Smooth muscle cell (in vitro differentiated cells): ENCODE results near the gene IRF6. TPM values are rescaled to one million over a fixed set of nuclear protein-coding genes. Genes with fewer than 3 reads are reported as not detected.
A peak's percentile ranks its signal among the peaks of the same experiment; 100 is the strongest.

Experiments
- DNase-seq: peaks from one replicate; lab custom pipeline; 2025; ENCODE audit not compliant: unreplicated experiment; lab: John Stamatoyannopoulos, UW
- H2AFZ ChIP-seq: fragments of 200-600 bp; sonication (generic); 2 replicates; pipeline ENCODE4 v1.6.0; 2016; ENCODE audit warnings: antibody characterized with exemption, low read depth, mild to moderate bottlenecking
- H3F3A ChIP-seq: fragments of 200-600 bp; sonication (generic); 2 replicates; pipeline ENCODE4 v1.6.0; 2017; ENCODE audit warnings: antibody characterized with exemption, low read depth
- H3K27ac ChIP-seq: fragments of 200-600 bp; sonication (generic); 2 replicates; pipeline ENCODE4 v1.5.1; 2016; ENCODE audit warnings: low read depth, mild to moderate bottlenecking
- H3K27me3 ChIP-seq: fragments of 200-600 bp; sonication (generic); 2 replicates; pipeline ENCODE4 v1.6.1; 2016; ENCODE audit warnings: low read depth, mild to moderate bottlenecking
- H3K36me3 ChIP-seq: fragments of 200-600 bp; sonication (generic); 2 replicates; pipeline ENCODE4 v1.5.1; 2016; ENCODE audit warnings: low read depth
- H3K4me1 ChIP-seq: fragments of 200-600 bp; sonication (generic); 2 replicates; pipeline ENCODE4 v1.5.1; 2016; ENCODE audit warnings: low read depth
- H3K4me2 ChIP-seq: fragments of 200-600 bp; sonication (generic); 2 replicates; pipeline ENCODE4 v1.6.0; 2016; ENCODE audit warnings: mild to moderate bottlenecking
- H3K4me3 ChIP-seq: fragments of 200-600 bp; sonication (generic); 2 replicates; pipeline ENCODE4 v1.5.1; 2016; ENCODE audit warnings: mild to moderate bottlenecking
- H3K79me2 ChIP-seq: fragments of 200-600 bp; sonication (generic); 2 replicates; pipeline ENCODE4 v1.6.0; 2016; ENCODE audit warnings: low read depth, mild to moderate bottlenecking
- H3K9ac ChIP-seq: fragments of 200-600 bp; sonication (generic); 2 replicates; pipeline ENCODE4 v1.6.0; 2016; ENCODE audit warnings: low read depth
- H3K9me3 ChIP-seq: fragments of 200-600 bp; sonication (generic); replicated peaks from 2 replicates; pipeline ENCODE4 v1.5.1; 2016; ENCODE audit warnings: low read depth
- H4K20me1 ChIP-seq: fragments of 200-600 bp; sonication (generic); 2 replicates; pipeline ENCODE4 v1.6.0; 2016; ENCODE audit warnings: low read depth
- CTCF ChIP-seq: fragments of 200-600 bp; sonication (generic); IDR thresholded peaks from 2 replicates; pipeline ENCODE4 v1.5.1; 2017; ENCODE audit warnings: borderline replicate concordance, mild to moderate bottlenecking, antibody characterized with exemption; ENCODE audit not compliant: insufficient read depth, poor library complexity, severe bottlenecking
- WGBS: methylation state at CpG from one replicate; pipeline ENCODE4 v1.1.7; 2016; ENCODE audit warnings: low lambda C conversion rate; 5-methylcytosine and 5-hydroxymethylcytosine counted together
- polyA plus RNA-seq: library from polyadenylated mRNA; unstranded; fragments of >200 nt; fragmentation: Nextera tagmentation; extraction: Ambion mirVana; gene quantifications from 2 replicates; pipeline ENCODE4 v1.2.1, GENCODE V29; 2016
- total RNA-seq: library from RNA; depleted of rRNA; stranded (reverse); fragments of >200 nt; gene quantifications from 2 replicates; pipeline ENCODE4 v1.2.3, GENCODE V29; 2014

Gene IRF6
- total and polyA plus RNA-seq, 2 experiments from 2014 or later: 18.1 to 59.6 TPM

- Histone ChIP-seq H4K20me1 (no peaks in the 10 kb centered on the region), H3K4me3 (no peak overlapping the region), H2AFZ (no peak overlapping the region), H3K9ac (no peak overlapping the region), H3K4me1 (peaks cover 6% of the 10 kb centered on the region), H3K36me3 (no peaks in the 10 kb centered on the region), H3K79me2 (no peaks in the 10 kb centered on the region), H3K27ac (no peak overlapping the region), H3K27me3 (no peaks in the 10 kb centered on the region), H3F3A (peaks cover 6% of the 10 kb centered on the region), H3K9me3 (no peaks in the 10 kb centered on the region), H3K4me2 (no peak overlapping the region)
- DNase-seq: no peak
- WGBS: 66% methylated on average over 4 of the region's 4 CpGs
- TF ChIP-seq CTCF: no peak
Observed at GRCh38 chr1:209786146-209786545, 19.8 kb downstream of the IRF6 start.

GRCh38 chr1:209785592-209785991, 20.4 kb downstream of the IRF6 start:
- H3K36me3 ChIP-seq: no peaks in the 10 kb centered on the region
- no peaks in the 10 kb centered on the region for H3K27me3 ChIP-seq
- no peak overlapping the region for H3K27ac ChIP-seq
- 98% methylated on average over 4 of the region's 4 CpGs for WGBS
- H3K9ac ChIP-seq: no peak overlapping the region
- peaks cover 6% of the 10 kb centered on the region for H3K4me1 ChIP-seq
- H3K9me3 ChIP-seq: no peaks in the 10 kb centered on the region
- no peak for TF ChIP-seq CTCF
- DNase-seq: no peak
- no peaks in the 10 kb centered on the region for H3K79me2 ChIP-seq
- H3K4me2 ChIP-seq: no peak overlapping the region
- H3K4me3 ChIP-seq: no peak overlapping the region
- H3F3A ChIP-seq: peaks cover 6% of the 10 kb centered on the region
- no peak overlapping the region for H2AFZ ChIP-seq
- no peaks in the 10 kb centered on the region for H4K20me1 ChIP-seq

- Histone ChIP-seq H3K4me3 (peak within 1 kb of the TSS; percentile 87), H3K9me3 (no peaks in the 10 kb centered on the region), H2AFZ (peak within 1 kb of the TSS; percentile 97), H3K79me2 (no peaks in the 10 kb centered on the region), H3F3A (peaks cover 6% of the 10 kb centered on the region), H3K9ac (peak within 1 kb of the TSS; percentile 86), H4K20me1 (no peaks in the 10 kb centered on the region), H3K4me1 (peaks cover 6% of the 10 kb centered on the region), H3K4me2 (peak within 1 kb of the TSS; percentile 93), H3K27me3 (no peaks in the 10 kb centered on the region), H3K27ac (peak within 1 kb of the TSS; percentile 84), H3K36me3 (no peaks in the 10 kb centered on the region)
- DNase-seq: peak; percentile 95
- WGBS: 5% methylated on average over 48 of the region's 48 CpGs
- no peak for TF ChIP-seq CTCF
Observed at GRCh38 chr1:209784265-209785169, 21.4 kb downstream of the IRF6 start, which contains the start of gene C1orf74. Gene C1orf74, minus strand, starts transcription at chr1:209784559. Its CDS starts 925 bp downstream, at chr1:209783634.

GRCh38 chr1:209783386-209783785, 22.6 kb downstream of the IRF6 start:
- H3K27me3 ChIP-seq: no peaks in the 10 kb centered on the region
- WGBS: 80% methylated on average over 6 of the region's 6 CpGs
- H3K4me3 ChIP-seq: peak overlapping the region; percentile 87
- no peak overlapping the region for H2AFZ ChIP-seq
- H4K20me1 ChIP-seq: no peaks in the 10 kb centered on the region
- peaks cover 6% of the 10 kb centered on the region for H3K4me1 ChIP-seq
- TF ChIP-seq CTCF: no peak
- no peak overlapping the region for H3K27ac ChIP-seq
- H3F3A ChIP-seq: peaks cover 6% of the 10 kb centered on the region
- H3K9me3 ChIP-seq: no peaks in the 10 kb centered on the region
- H3K4me2 ChIP-seq: peak overlapping the region; percentile 93
- DNase-seq: no peak
- no peaks in the 10 kb centered on the region for H3K79me2 ChIP-seq
- no peaks in the 10 kb centered on the region for H3K36me3 ChIP-seq
- H3K9ac ChIP-seq: peak overlapping the region; percentile 86
